GM12872 (cell line): Measurements from ENCODE around the gene PGAP2.

Experiments used
- TF ChIP-seq, protein P1 (sequence below): IDR thresholded peaks from 3 replicates; pipeline ENCODE4 v1.5.1; 2011; ENCODE audit warnings: low read depth, mild to moderate bottlenecking, low read length, moderate library complexity; ENCODE audit not compliant: insufficient read depth

Gene PGAP2

GRCh38 chr11:3866836-3867208, 58.5 kb downstream of the PGAP2 start:
- TF ChIP-seq, protein P1, sequence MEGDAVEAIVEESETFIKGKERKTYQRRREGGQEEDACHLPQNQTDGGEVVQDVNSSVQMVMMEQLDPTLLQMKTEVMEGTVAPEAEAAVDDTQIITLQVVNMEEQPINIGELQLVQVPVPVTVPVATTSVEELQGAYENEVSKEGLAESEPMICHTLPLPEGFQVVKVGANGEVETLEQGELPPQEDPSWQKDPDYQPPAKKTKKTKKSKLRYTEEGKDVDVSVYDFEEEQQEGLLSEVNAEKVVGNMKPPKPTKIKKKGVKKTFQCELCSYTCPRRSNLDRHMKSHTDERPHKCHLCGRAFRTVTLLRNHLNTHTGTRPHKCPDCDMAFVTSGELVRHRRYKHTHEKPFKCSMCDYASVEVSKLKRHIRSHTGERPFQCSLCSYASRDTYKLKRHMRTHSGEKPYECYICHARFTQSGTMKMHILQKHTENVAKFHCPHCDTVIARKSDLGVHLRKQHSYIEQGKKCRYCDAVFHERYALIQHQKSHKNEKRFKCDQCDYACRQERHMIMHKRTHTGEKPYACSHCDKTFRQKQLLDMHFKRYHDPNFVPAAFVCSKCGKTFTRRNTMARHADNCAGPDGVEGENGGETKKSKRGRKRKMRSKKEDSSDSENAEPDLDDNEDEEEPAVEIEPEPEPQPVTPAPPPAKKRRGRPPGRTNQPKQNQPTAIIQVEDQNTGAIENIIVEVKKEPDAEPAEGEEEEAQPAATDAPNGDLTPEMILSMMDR: no peak

DNA sequence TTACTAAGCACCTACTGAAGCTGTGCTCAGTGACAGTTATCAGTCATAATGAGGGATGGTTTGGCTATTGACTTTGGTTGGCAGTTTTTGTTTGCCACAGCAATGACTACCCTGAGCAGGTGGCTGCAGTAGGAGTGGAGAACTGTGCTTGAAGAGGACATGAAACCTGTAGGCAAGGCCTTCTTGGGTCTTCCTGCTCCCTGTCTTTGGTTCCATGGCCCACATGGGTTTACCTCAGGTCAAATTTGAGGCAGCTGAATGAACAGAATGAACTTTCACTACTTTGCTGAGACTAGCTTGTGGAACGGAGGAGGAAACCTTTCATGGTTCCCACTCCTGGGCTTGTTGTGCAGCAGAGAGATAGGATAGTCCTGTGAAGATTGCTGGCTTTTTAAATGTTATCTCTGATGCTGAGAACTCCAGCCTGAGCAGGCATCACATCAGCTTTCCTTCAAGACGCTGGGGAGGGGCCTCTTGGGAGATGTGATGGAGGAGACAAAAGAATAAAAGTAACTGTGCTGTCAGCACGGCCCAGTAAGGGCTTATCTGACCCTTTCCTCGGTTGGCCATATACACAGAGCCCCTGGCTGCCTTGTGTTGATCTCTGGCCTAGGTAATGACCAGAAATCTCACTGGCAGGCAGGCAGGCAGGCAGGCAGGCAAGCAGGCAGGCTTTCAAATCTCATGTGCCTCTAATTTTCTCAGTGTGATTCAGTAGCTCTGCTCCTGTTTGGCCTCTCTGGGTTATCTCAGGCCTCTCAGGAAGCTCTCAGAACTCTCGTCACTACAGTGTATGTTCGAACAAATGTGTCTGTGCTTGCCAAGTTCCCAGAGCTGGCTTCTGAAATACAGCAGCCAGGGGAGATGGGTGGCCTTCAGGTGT, 59.1 kb downstream of the PGAP2 start:
- TF ChIP-seq, protein P1: no peak

DNA sequence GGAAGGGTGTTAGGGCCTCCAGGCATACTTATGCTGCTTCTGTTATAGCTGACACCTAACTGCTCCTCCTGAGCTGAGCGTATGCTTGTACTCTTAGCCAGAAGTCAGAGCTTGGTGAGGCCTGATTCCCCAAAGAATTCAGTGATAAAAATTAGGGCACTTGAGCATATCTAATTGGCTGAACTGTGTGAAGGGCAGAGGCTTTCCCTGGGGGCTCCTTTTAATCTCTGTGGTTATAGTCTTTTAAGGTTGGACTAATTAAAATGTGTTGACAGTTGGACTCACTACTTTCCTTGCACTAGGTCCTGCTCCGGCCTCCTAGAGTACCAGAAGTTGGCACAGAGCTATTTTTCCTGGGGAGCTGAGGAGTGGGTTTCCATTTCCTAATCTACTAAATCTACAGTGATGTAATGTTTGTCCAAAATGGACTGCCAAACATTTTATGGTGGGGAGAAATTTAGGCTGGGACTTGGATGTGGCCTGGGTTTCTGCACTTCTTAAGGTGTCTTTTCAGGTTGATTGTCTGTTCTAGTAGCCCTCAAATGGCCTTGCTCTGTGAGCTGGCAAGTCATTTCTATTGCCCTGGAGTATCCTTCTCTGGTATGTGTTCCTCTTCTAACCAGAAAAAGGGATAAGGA, 65.5 kb downstream of the PGAP2 start:
- TF ChIP-seq, protein P1: no peak
